ENCODE measurements around the gene ATE1. TPM values are rescaled to one million over a fixed set of nuclear protein-coding genes. Genes with fewer than 3 reads are reported as not detected.

The ATE1 gene
- total and polyA plus RNA-seq, 8 donors, result 4.9 to 47.4 (median 9.1) TPM

GRCh38 chr10:121741248-121741792 lies 186.5 kb downstream of the ATE1 start:
- no peaks in the 10 kb centered on the region for H3K9me3 ChIP-seq
- intact Hi-C loops (cut with DNase I; ENCODE audit: low total_unique reads), result no loop called here
- no peak overlapping the region for H3K4me3 ChIP-seq
- peaks cover 0 to 26% (median 24%) of the 10 kb centered on the region in 4 donors for H3K36me3 ChIP-seq
- TF ChIP-seq CTCF (IDR thresholded peaks at IDR 0.05) (no peak), POLR2AphosphoS5 (IDR thresholded peaks at IDR 0.05) (no peak), POLR2A (IDR thresholded peaks at IDR 0.05) (no peak), EP300 (IDR thresholded peaks at IDR 0.05) (no peak)
- H3K27me3 ChIP-seq, result peaks cover 0 to 7% (median 0%) of the 10 kb centered on the region in 3 donors
- H3K27ac ChIP-seq, result no peak overlapping the region
- no peak for DNase-seq
- H3K4me1 ChIP-seq, result peaks cover 0 to 5% (median 0%) of the 10 kb centered on the region in 4 donors
- WGBS, 5 donors, result 0% methylated on average over 1 of the region's 1 CpG

- no peak for TF ChIP-seq POLR2A (IDR thresholded peaks at IDR 0.05)
- no peak for TF ChIP-seq POLR2AphosphoS5 (IDR thresholded peaks at IDR 0.05)
- TF ChIP-seq EP300 (IDR thresholded peaks at IDR 0.05), result no peak
- no peak for TF ChIP-seq CTCF (IDR thresholded peaks at IDR 0.05)
- WGBS, 5 donors, result 68 to 83% (median 74%) methylated on average over 2 of the region's 2 CpGs
Observed at GRCh38 chr10:121740069-121740468, 187.8 kb downstream of the ATE1 start.

GRCh38 chr10:121739114-121739513 lies 188.7 kb downstream of the ATE1 start:
- intact Hi-C loops (cut with DNase I; ENCODE audit: low total_unique reads), result loop anchor here (10.0 kb wide), 1 partner anchor 124 kb away; no protein-coding TSS in a partner anchor

More at GRCh38 chr10:121740069-121740468, 187.8 kb downstream of the ATE1 start:
- Histone ChIP-seq H3K36me3 (peaks cover 0 to 26% (median 24%) of the 10 kb centered on the region in 4 donors), H3K27ac (no peak overlapping the region), H3K9me3 (no peaks in the 10 kb centered on the region), H3K4me3 (no peak overlapping the region), H3K4me1 (peaks cover 0 to 5% (median 0%) of the 10 kb centered on the region in 4 donors), H3K27me3 (peaks cover 0 to 12% (median under 1%) of the 10 kb centered on the region in 3 donors)
- intact Hi-C loops (cut with DNase I; ENCODE audit: low total_unique reads), result no loop called here
- no peak for DNase-seq

More at GRCh38 chr10:121739114-121739513, 188.7 kb downstream of the ATE1 start:
- Histone ChIP-seq H3K36me3 (peaks cover 0 to 26% (median 24%) of the 10 kb centered on the region in 4 donors), H3K27me3 (peaks cover 0 to 18% (median 5%) of the 10 kb centered on the region in 3 donors), H3K4me3 (no peak overlapping the region), H3K9me3 (no peaks in the 10 kb centered on the region), H3K4me1 (peaks cover 0 to 11% (median 0%) of the 10 kb centered on the region in 4 donors), H3K27ac (no peak overlapping the region)
- TF ChIP-seq CTCF (IDR thresholded peaks at IDR 0.05) (no peak), POLR2A (IDR thresholded peaks at IDR 0.05) (no peak), POLR2AphosphoS5 (IDR thresholded peaks at IDR 0.05) (no peak), EP300 (IDR thresholded peaks at IDR 0.05) (no peak)
- DNase-seq, result no peak
- WGBS, 5 donors, result 91 to 98% (median 97%) methylated on average over 4 of the region's 4 CpGs

Measured in stomach (tissue), 9 donors.